Measurements from ENCODE around the gene RGS10.
A peak's percentile ranks its signal among the peaks of the same experiment; 100 is the strongest.
"Not testable (repeated sequence)": the region's sequence is repeated elsewhere in the genome, so short reads cannot be mapped to it uniquely, and the experiment has no call there.

The RGS10 gene

GRCh38 chr10:119478811-119479341 is 63.6 kb downstream of the RGS10 start:
- no peaks in the 10 kb centered on the region for H3K27me3 Mint-ChIP-seq
- H3K27ac Mint-ChIP-seq: peak overlapping the region; percentile 88
- H3K9me3 Mint-ChIP-seq: peaks cover 2% of the 10 kb centered on the region
- H3K36me3 Mint-ChIP-seq: peaks cover 6% of the 10 kb centered on the region
- H3K4me3 Mint-ChIP-seq: peak overlapping the region; percentile 59
- H3K4me1 Mint-ChIP-seq: peaks cover 41% of the 10 kb centered on the region
- no peak for ATAC-seq

GRCh38 chr10:119478111-119478802 is 64.3 kb downstream of the RGS10 start:
- H3K27ac Mint-ChIP-seq: peak overlapping the region; percentile 88
- peaks cover 3% of the 10 kb centered on the region for H3K9me3 Mint-ChIP-seq
- no peaks in the 10 kb centered on the region for H3K27me3 Mint-ChIP-seq
- ATAC-seq: peak; percentile 98
- H3K4me1 Mint-ChIP-seq: peaks cover 41% of the 10 kb centered on the region
- peak overlapping the region; percentile 59 for H3K4me3 Mint-ChIP-seq
- peaks cover 5% of the 10 kb centered on the region for H3K36me3 Mint-ChIP-seq

GRCh38 chr10:119477444-119477843 is 65.1 kb downstream of the RGS10 start:
- Mint-ChIP-seq H3K27ac (peak overlapping the region; percentile 88), H3K36me3 (no peaks in the 10 kb centered on the region), H3K9me3 (peaks cover 3% of the 10 kb centered on the region), H3K4me1 (peaks cover 50% of the 10 kb centered on the region), H3K4me3 (peak overlapping the region; percentile 51), H3K27me3 (no peaks in the 10 kb centered on the region)
- peak; percentile 82 for ATAC-seq

- Mint-ChIP-seq H3K4me1 (peaks cover 67% of the 10 kb centered on the region), H3K9me3 (peaks cover 6% of the 10 kb centered on the region), H3K27ac (no peak overlapping the region), H3K27me3 (no peaks in the 10 kb centered on the region), H3K36me3 (no peaks in the 10 kb centered on the region), H3K4me3 (no peak overlapping the region)
- ATAC-seq: no peak
Measured at GRCh38 chr10:119474606-119475005, 67.9 kb downstream of the RGS10 start.

GRCh38 chr10:119473771-119474170 is 68.7 kb downstream of the RGS10 start:
- H3K27ac Mint-ChIP-seq: peak overlapping the region; percentile 71
- no peak for ATAC-seq
- peaks cover 6% of the 10 kb centered on the region for H3K9me3 Mint-ChIP-seq
- H3K27me3 Mint-ChIP-seq: no peaks in the 10 kb centered on the region
- no peaks in the 10 kb centered on the region for H3K36me3 Mint-ChIP-seq
- no peak overlapping the region for H3K4me3 Mint-ChIP-seq
- H3K4me1 Mint-ChIP-seq: peaks cover 59% of the 10 kb centered on the region

GRCh38 chr10:119470920-119471702 is 71.4 kb downstream of the RGS10 start:
- Mint-ChIP-seq H3K9me3 (peaks cover 6% of the 10 kb centered on the region), H3K27ac (peak overlapping the region; percentile 7), H3K27me3 (no peaks in the 10 kb centered on the region), H3K36me3 (no peaks in the 10 kb centered on the region), H3K4me1 (peaks cover 42% of the 10 kb centered on the region), H3K4me3 (no peak overlapping the region)
- no peak for ATAC-seq

GRCh38 chr10:119469846-119470245 is 72.7 kb downstream of the RGS10 start:
- Mint-ChIP-seq H3K4me3 (no peak overlapping the region), H3K4me1 (peaks cover 39% of the 10 kb centered on the region), H3K36me3 (no peaks in the 10 kb centered on the region), H3K27ac (no peak overlapping the region), H3K27me3 (no peaks in the 10 kb centered on the region), H3K9me3 (peaks cover 10% of the 10 kb centered on the region)
- ATAC-seq: no peak

GRCh38 chr10:119469325-119469707 is 73.2 kb downstream of the RGS10 start:
- H3K27ac Mint-ChIP-seq: no peak overlapping the region
- H3K4me1 Mint-ChIP-seq: peaks cover 39% of the 10 kb centered on the region
- no peaks in the 10 kb centered on the region for H3K36me3 Mint-ChIP-seq
- H3K9me3 Mint-ChIP-seq: peaks cover 10% of the 10 kb centered on the region
- no peaks in the 10 kb centered on the region for H3K27me3 Mint-ChIP-seq
- ATAC-seq: no peak
- no peak overlapping the region for H3K4me3 Mint-ChIP-seq

GRCh38 chr10:119468542-119469324 is 73.8 kb downstream of the RGS10 start:
- no peak overlapping the region for H3K4me3 Mint-ChIP-seq
- H3K27me3 Mint-ChIP-seq: no peaks in the 10 kb centered on the region
- H3K4me1 Mint-ChIP-seq: peaks cover 39% of the 10 kb centered on the region
- no peak overlapping the region for H3K27ac Mint-ChIP-seq
- no peaks in the 10 kb centered on the region for H3K36me3 Mint-ChIP-seq
- no peak for ATAC-seq
- peaks cover 7% of the 10 kb centered on the region for H3K9me3 Mint-ChIP-seq

- no peaks in the 10 kb centered on the region for H3K27me3 Mint-ChIP-seq
Measured at GRCh38 chr10:119466655-119467054, 75.9 kb downstream of the RGS10 start.

GRCh38 chr10:119466076-119466475 is 76.4 kb downstream of the RGS10 start:
- no peak overlapping the region for H3K4me3 Mint-ChIP-seq
- no peak overlapping the region for H3K27ac Mint-ChIP-seq

More at GRCh38 chr10:119466655-119467054, 75.9 kb downstream of the RGS10 start:
- peaks cover 34% of the 10 kb centered on the region for H3K4me1 Mint-ChIP-seq
- no peak overlapping the region for H3K4me3 Mint-ChIP-seq
- no peak overlapping the region for H3K27ac Mint-ChIP-seq
- H3K36me3 Mint-ChIP-seq: peaks cover 7% of the 10 kb centered on the region
- peaks cover 7% of the 10 kb centered on the region for H3K9me3 Mint-ChIP-seq
- ATAC-seq: peak; percentile 44

GRCh38 chr10:119465085-119465484 is 77.4 kb downstream of the RGS10 start:
- Mint-ChIP-seq H3K4me3 (no peak overlapping the region), H3K9me3 (peaks cover 5% of the 10 kb centered on the region), H3K27me3 (no peaks in the 10 kb centered on the region), H3K4me1 (peaks cover 38% of the 10 kb centered on the region), H3K27ac (no peak overlapping the region), H3K36me3 (peaks cover 7% of the 10 kb centered on the region)
- ATAC-seq: no peak

More at GRCh38 chr10:119466076-119466475, 76.4 kb downstream of the RGS10 start:
- no peaks in the 10 kb centered on the region for H3K27me3 Mint-ChIP-seq
- peaks cover 34% of the 10 kb centered on the region for H3K4me1 Mint-ChIP-seq
- peaks cover 5% of the 10 kb centered on the region for H3K9me3 Mint-ChIP-seq
- ATAC-seq: no peak
- peaks cover 7% of the 10 kb centered on the region for H3K36me3 Mint-ChIP-seq

- not testable (repeated sequence) for H3K27me3 Mint-ChIP-seq, H3K4me3 Mint-ChIP-seq, ATAC-seq, H3K27ac Mint-ChIP-seq, H3K36me3 Mint-ChIP-seq, H3K9me3 Mint-ChIP-seq
- peaks cover 38% of the 10 kb centered on the region for H3K4me1 Mint-ChIP-seq
Measured at GRCh38 chr10:119463195-119463594, 79.3 kb downstream of the RGS10 start.

- Mint-ChIP-seq H3K9me3 (peaks cover 5% of the 10 kb centered on the region), H3K4me3 (no peak overlapping the region), H3K27me3 (no peaks in the 10 kb centered on the region), H3K27ac (peak overlapping the region; percentile 62), H3K36me3 (peaks cover 7% of the 10 kb centered on the region), H3K4me1 (peaks cover 38% of the 10 kb centered on the region)
- no peak for ATAC-seq
Measured at GRCh38 chr10:119462773-119463172, 79.7 kb downstream of the RGS10 start.

GRCh38 chr10:119461923-119462322 is 80.6 kb downstream of the RGS10 start:
- H3K36me3 Mint-ChIP-seq: peaks cover 7% of the 10 kb centered on the region
- peak overlapping the region; percentile 62 for H3K27ac Mint-ChIP-seq
- ATAC-seq: peak; percentile 93
- H3K9me3 Mint-ChIP-seq: peaks cover 5% of the 10 kb centered on the region
- no peak overlapping the region for H3K4me3 Mint-ChIP-seq
- H3K4me1 Mint-ChIP-seq: peaks cover 39% of the 10 kb centered on the region
- no peaks in the 10 kb centered on the region for H3K27me3 Mint-ChIP-seq

All from stimulated activated memory B cell treated with anti-CD40 and anti-IgM and Interleukin-4, amounts not matched to agents 10 μg/mL and 1 μg/mL and 100 μg/mL, for 72 hours (primary cell).